Calu3 (cell line): ENCODE measurements around the gene RIN3. TPM values are rescaled to one million over a fixed set of nuclear protein-coding genes. Genes with fewer than 3 reads are reported as not detected.

Experiments
- BruUV-seq: library from RNA; stranded (reverse); fragments of 400-500 nt; replicated peaks from 2 replicates; lab custom pipeline; 2021; lab: Mats Ljungman, UMichigan
- CTCF ChIA-PET: fragments of 300-600 bp; sonication (Branson Sonifier 250); formaldehyde crosslinking; loops from one replicate; lab custom pipeline; 2022; ENCODE audit warnings: antibody characterized with exemption; lab: Charles Lee
- DNase-seq: peaks from one replicate; pipeline ENCODE4 v3.0.0; 2022
- H3K27ac Mint-ChIP-seq: one replicate; pipeline ENCODE4 v1.8.0; 2022; ENCODE audit warnings: mixed read lengths; ENCODE audit not compliant: unreplicated experiment
- H3K27me3 Mint-ChIP-seq: one replicate; pipeline ENCODE4 v1.8.0; 2022; ENCODE audit warnings: mixed read lengths; ENCODE audit not compliant: unreplicated experiment
- H3K36me3 Mint-ChIP-seq: one replicate; pipeline ENCODE4 v1.8.0; 2022; ENCODE audit warnings: mild to moderate bottlenecking, moderate library complexity, mixed read lengths; ENCODE audit not compliant: insufficient read depth, unreplicated experiment
- H3K4me1 Mint-ChIP-seq: one replicate; pipeline ENCODE4 v1.8.0; 2022; ENCODE audit warnings: mild to moderate bottlenecking, low read depth, mixed read lengths; ENCODE audit not compliant: unreplicated experiment
- H3K4me3 Mint-ChIP-seq: one replicate; pipeline ENCODE4 v1.8.0; 2022; ENCODE audit warnings: mild to moderate bottlenecking, low read depth, moderate library complexity, mixed read lengths; ENCODE audit not compliant: unreplicated experiment
- H3K9me3 Mint-ChIP-seq: one replicate; pipeline ENCODE4 v1.8.0; 2022; ENCODE audit warnings: low read depth, mixed read lengths; ENCODE audit not compliant: unreplicated experiment
- intact Hi-C: fragments of 100-400 bp; cut with micrococcal nuclease; formaldehyde crosslinking; loops from one replicate; pipeline ENCODE4 v1.10.0; 2022; ENCODE audit not compliant: unreplicated experiment
- total RNA-seq: library from RNA; stranded (reverse); gene quantifications from 2 replicates; pipeline ENCODE4 v1.2.3, GENCODE V29; 2022
- TF ChIP-seq, protein P1 (sequence below): fragments of 200-600 bp; IDR thresholded peaks from one replicate; pipeline ENCODE4 v1.8.0; 2022; ENCODE audit warnings: antibody characterized with exemption; ENCODE audit not compliant: unreplicated experiment

Gene RIN3
- total RNA-seq, 1 experiment from 2014 or later, result 13.8 TPM

DNA sequence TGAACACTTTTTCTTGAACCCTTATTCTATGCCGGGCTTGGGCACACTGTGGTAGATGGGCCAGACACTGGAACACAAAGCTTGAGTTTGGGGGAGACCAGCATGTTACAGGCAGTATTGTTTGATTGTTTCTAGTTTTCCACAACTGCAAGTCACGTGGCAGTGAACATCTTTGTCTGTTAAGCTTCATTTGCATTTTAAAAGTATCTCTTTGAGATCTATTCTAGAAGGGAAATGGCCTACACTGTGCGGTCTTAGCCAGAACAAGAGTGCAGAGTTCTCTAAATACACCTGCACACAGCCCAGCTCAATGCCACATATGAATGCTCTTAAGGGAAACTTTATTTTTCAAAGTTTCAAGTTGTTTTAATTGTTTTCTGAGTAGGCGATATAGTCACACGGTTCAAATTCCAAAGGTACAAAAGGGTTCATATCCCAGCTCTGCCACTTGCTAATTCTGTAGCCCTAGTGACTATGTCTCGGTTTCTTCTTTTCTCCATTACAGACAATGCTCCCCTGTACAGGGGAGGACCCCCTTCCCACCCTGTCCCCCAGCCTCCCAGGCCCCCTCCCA is 24.9 kb downstream of the RIN3 start:
- DNase-seq, result no peak
- Mint-ChIP-seq H3K27me3 (no peaks in the 10 kb centered on the region), H3K36me3 (peaks cover 8% of the 10 kb centered on the region), H3K9me3 (no peaks in the 10 kb centered on the region), H3K4me1 (peaks cover 21% of the 10 kb centered on the region), H3K4me3 (no peak overlapping the region), H3K27ac (no peak overlapping the region)
- no TSS peak for BruUV-seq
- intact Hi-C loops, result no loop called here
- CTCF ChIA-PET, result no interaction called here
- TF ChIP-seq, protein P1, sequence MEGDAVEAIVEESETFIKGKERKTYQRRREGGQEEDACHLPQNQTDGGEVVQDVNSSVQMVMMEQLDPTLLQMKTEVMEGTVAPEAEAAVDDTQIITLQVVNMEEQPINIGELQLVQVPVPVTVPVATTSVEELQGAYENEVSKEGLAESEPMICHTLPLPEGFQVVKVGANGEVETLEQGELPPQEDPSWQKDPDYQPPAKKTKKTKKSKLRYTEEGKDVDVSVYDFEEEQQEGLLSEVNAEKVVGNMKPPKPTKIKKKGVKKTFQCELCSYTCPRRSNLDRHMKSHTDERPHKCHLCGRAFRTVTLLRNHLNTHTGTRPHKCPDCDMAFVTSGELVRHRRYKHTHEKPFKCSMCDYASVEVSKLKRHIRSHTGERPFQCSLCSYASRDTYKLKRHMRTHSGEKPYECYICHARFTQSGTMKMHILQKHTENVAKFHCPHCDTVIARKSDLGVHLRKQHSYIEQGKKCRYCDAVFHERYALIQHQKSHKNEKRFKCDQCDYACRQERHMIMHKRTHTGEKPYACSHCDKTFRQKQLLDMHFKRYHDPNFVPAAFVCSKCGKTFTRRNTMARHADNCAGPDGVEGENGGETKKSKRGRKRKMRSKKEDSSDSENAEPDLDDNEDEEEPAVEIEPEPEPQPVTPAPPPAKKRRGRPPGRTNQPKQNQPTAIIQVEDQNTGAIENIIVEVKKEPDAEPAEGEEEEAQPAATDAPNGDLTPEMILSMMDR, result no peak

DNA sequence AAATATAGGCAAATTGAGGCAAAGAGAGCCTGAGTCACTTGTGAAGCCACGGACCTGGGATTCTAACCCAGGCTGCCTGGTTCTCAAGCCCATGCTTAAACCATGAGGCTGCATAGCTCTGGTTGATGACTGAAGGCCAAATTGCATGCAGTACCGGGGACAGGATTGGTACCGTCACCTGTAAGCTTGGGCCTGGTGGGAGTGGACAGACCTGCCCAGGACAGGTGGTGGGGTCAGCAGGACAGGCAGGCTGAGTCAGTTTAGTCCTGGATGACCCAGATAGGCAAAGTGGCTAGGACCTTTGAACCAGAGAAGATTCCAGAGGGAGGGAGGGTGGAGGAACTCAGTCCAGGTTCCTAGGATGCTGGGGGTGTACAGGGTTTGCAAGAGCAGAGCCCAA is 25.8 kb downstream of the RIN3 start:
- Mint-ChIP-seq H3K9me3 (no peaks in the 10 kb centered on the region), H3K4me3 (no peak overlapping the region), H3K4me1 (peaks cover 22% of the 10 kb centered on the region), H3K36me3 (peaks cover 8% of the 10 kb centered on the region), H3K27ac (no peak overlapping the region), H3K27me3 (no peaks in the 10 kb centered on the region)
- TF ChIP-seq, protein P1, result no peak
- CTCF ChIA-PET, result no interaction called here
- no peak for DNase-seq
- intact Hi-C loops, result no loop called here
- BruUV-seq, result no TSS peak

DNA sequence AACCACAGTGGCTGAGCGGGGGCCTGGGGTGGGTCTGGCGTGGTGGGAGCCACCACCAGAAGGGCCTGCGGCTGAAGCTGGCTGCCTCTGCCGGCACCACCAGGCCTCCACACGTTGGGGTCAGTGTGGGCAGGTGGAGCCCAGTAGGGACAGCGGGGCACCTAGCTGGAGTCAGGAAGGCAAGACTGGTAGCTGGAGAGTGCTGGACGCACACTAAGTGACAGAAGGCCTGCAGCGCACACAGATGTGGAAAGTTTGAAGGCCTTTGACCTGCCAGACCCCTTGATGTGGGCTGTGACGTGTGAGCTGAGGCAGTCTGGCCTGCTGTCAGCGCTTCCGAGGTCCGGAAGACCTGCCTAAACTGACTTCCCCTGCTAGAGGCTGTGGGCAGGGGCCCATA is 26.3 kb downstream of the RIN3 start:
- Mint-ChIP-seq H3K4me1 (peaks cover 26% of the 10 kb centered on the region), H3K27ac (no peak overlapping the region), H3K9me3 (no peaks in the 10 kb centered on the region), H3K27me3 (no peaks in the 10 kb centered on the region), H3K36me3 (peaks cover 12% of the 10 kb centered on the region), H3K4me3 (no peak overlapping the region)
- no TSS peak for BruUV-seq
- TF ChIP-seq, protein P1, result no peak
- CTCF ChIA-PET, result no interaction called here
- intact Hi-C loops, result loop anchor here (5.0 kb wide), 1 partner anchor 68 kb away; no protein-coding TSS in a partner anchor
- no peak for DNase-seq

DNA sequence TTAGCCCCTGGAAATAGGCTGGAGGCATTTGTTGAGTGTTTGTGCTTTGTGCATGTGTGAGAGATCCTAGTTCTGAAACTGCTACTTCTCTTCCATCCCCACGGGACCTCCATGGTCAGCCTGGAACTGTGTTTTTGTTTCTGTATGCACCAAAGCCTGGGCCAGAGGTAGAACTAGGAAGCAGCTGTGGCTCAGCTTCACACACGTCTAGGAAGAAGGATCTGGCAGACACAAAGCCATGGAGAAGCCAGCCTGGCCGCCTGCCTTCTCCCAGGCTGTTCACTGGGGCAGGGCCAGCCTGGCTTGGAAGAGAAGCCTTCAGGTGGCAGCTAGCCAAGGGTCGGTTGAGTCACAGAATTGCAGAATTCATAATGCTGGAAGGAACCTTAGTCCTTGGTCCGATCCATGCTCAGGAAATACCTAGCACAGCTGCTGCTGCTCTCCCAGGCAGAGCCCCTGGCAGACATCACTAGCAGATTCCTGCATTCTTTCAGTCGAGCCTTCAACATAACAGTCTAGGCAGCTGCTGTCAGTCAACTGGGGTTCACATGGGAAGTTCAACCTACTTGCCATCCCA is 27.0 kb downstream of the RIN3 start:
- H3K9me3 Mint-ChIP-seq, result no peaks in the 10 kb centered on the region
- peaks cover 19% of the 10 kb centered on the region for H3K36me3 Mint-ChIP-seq
- H3K27ac Mint-ChIP-seq, result no peak overlapping the region
- peak; percentile 83 for DNase-seq
- TF ChIP-seq, protein P1, result no peak
- H3K4me3 Mint-ChIP-seq, result no peak overlapping the region
- BruUV-seq, result no TSS peak
- intact Hi-C loops, result loop anchor here (5.0 kb wide), 1 partner anchor 68 kb away; no protein-coding TSS in a partner anchor
- CTCF ChIA-PET, result interaction anchor here (1.0 kb wide), 1 partner anchor 25 kb away, joined by 3 read pairs; no protein-coding TSS in a partner anchor
- H3K4me1 Mint-ChIP-seq, result peaks cover 33% of the 10 kb centered on the region
- H3K27me3 Mint-ChIP-seq, result no peaks in the 10 kb centered on the region
